ENCODE results near the gene GDI2.

Gene GDI2

GRCh38 chr10:5805711-5806110, 7.5 kb downstream of the GDI2 start:
- Histone ChIP-seq H3K27ac (no peak overlapping the region), H3K4me3 (no peak overlapping the region)
- no peak for DNase-seq (ENCODE audit: low spot score)
- no peak for TF ChIP-seq CTCF (IDR thresholded peaks at IDR 0.05)

- no peak overlapping the region for H3K4me3 ChIP-seq
- TF ChIP-seq CTCF (IDR thresholded peaks at IDR 0.05): no peak
- H3K27ac ChIP-seq: no peak overlapping the region
- DNase-seq (ENCODE audit: low spot score): no peak
These were observed 8.0 kb downstream of the GDI2 start for GRCh38 chr10:5805260-5805659.

- no peak for TF ChIP-seq CTCF (IDR thresholded peaks at IDR 0.05)
- no peak for DNase-seq (ENCODE audit: low spot score)
These were observed 8.8 kb downstream of the GDI2 start for GRCh38 chr10:5804386-5804785.

GRCh38 chr10:5800782-5801181, 12.5 kb downstream of the GDI2 start:
- Histone ChIP-seq H3K4me3 (no peak overlapping the region), H3K27ac (no peak overlapping the region)
- no peak for DNase-seq (ENCODE audit: low spot score)
- TF ChIP-seq CTCF (IDR thresholded peaks at IDR 0.05): no peak

More at GRCh38 chr10:5804386-5804785, 8.8 kb downstream of the GDI2 start:
- Histone ChIP-seq H3K4me3 (no peak overlapping the region), H3K27ac (no peak overlapping the region)

GRCh38 chr10:5794236-5794635, 19.0 kb downstream of the GDI2 start:
- Histone ChIP-seq H3K27ac (no peak overlapping the region), H3K4me3 (no peak overlapping the region)
- DNase-seq (ENCODE audit: low spot score): no peak
- no peak for TF ChIP-seq CTCF (IDR thresholded peaks at IDR 0.05)

GRCh38 chr10:5789626-5790025, 23.6 kb downstream of the GDI2 start:
- TF ChIP-seq CTCF (IDR thresholded peaks at IDR 0.05): no peak
- Histone ChIP-seq H3K27ac (no peak overlapping the region), H3K4me3 (no peak overlapping the region)
- DNase-seq (ENCODE audit: low spot score): no peak

- no peak for TF ChIP-seq CTCF (IDR thresholded peaks at IDR 0.05)
- DNase-seq (ENCODE audit: low spot score): no peak
- no peak overlapping the region for H3K4me3 ChIP-seq
- no peak overlapping the region for H3K27ac ChIP-seq
These were observed 24.3 kb downstream of the GDI2 start for GRCh38 chr10:5788969-5789368.
